GM12891 (cell line): Measurements from ENCODE around the gene MYH6.

Experiments used
- DNase-seq: peaks from one replicate; pipeline ENCODE4 v3.0.0; 2011; ENCODE audit warnings: low spot score; ENCODE audit not compliant: insufficient read length
- FAIRE-seq: peaks from 2 replicates; lab custom pipeline; 2011; peaks lifted over from hg19 to GRCh38; lab: Jason Lieb, UNC
- PAX5 ChIP-seq: IDR thresholded peaks from 2 replicates; pipeline ENCODE4 v1.6.1; 2011; ENCODE audit warnings: low read length, moderate library complexity, mild to moderate bottlenecking; ENCODE audit not compliant: insufficient read depth, severe bottlenecking
- POLR2A ChIP-seq: IDR thresholded peaks from 2 replicates; pipeline ENCODE4 v1.6.1; 2011; ENCODE audit warnings: low read depth, low read length, control low read depth
- POLR2AphosphoS5 ChIP-seq: IDR thresholded peaks from 2 replicates; pipeline ENCODE4 v1.6.1; 2011; ENCODE audit warnings: low read depth, low read length, control low read depth
- POU2F2 ChIP-seq: IDR thresholded peaks from 2 replicates; pipeline ENCODE4 v1.6.1; 2011; ENCODE audit warnings: low read depth, mild to moderate bottlenecking, control low read depth, low read length, moderate library complexity
- SPI1 ChIP-seq: IDR thresholded peaks from 2 replicates; pipeline ENCODE4 v1.6.1; 2011; ENCODE audit warnings: low read depth, low read length, control low read depth
- TAF1 ChIP-seq: IDR thresholded peaks from 2 replicates; pipeline ENCODE4 v1.6.1; 2011; ENCODE audit warnings: low read depth, low read length, control low read depth

Gene MYH6

GRCh38 chr14:23348297-23348655 lies 59.8 kb downstream of the MYH6 start:
- no peak for DNase-seq
- TF ChIP-seq POU2F2 (no peak), POLR2A (no peak), SPI1 (no peak), PAX5 (no peak), TAF1 (no peak), POLR2AphosphoS5 (no peak)
- FAIRE-seq: no peak

GRCh38 chr14:23347406-23348296 lies 60.4 kb downstream of the MYH6 start:
- no peak for DNase-seq
- FAIRE-seq: no peak
- TF ChIP-seq POLR2A (no peak), TAF1 (no peak), PAX5 (no peak)

GRCh38 chr14:23346693-23347405 lies 61.2 kb downstream of the MYH6 start:
- no peak for DNase-seq
- TF ChIP-seq POU2F2 (no peak), PAX5 (no peak), SPI1 (no peak), POLR2AphosphoS5 (no peak), TAF1 (no peak), POLR2A (no peak)
- FAIRE-seq: no peak

GRCh38 chr14:23345987-23346692 lies 61.9 kb downstream of the MYH6 start:
- DNase-seq (no peak), FAIRE-seq (no peak)
- TF ChIP-seq POLR2A (no peak), TAF1 (no peak), SPI1 (no peak), POLR2AphosphoS5 (no peak), PAX5 (no peak), POU2F2 (no peak)

- FAIRE-seq (no peak), DNase-seq (no peak)
- TF ChIP-seq TAF1 (no peak), POU2F2 (no peak), SPI1 (no peak), PAX5 (no peak), POLR2A (no peak), POLR2AphosphoS5 (no peak)
Observed at GRCh38 chr14:23344481-23344880, 63.6 kb downstream of the MYH6 start.

- DNase-seq: no peak
- TF ChIP-seq PAX5: no peak
- no peak for TF ChIP-seq SPI1
- TF ChIP-seq POLR2AphosphoS5: no peak
- no peak for TF ChIP-seq POLR2A
- TF ChIP-seq POU2F2: no peak
- no peak for TF ChIP-seq TAF1
- no peak for FAIRE-seq
Observed at GRCh38 chr14:23339506-23340268, 68.4 kb downstream of the MYH6 start.

- no peak for FAIRE-seq
- no peak for TF ChIP-seq SPI1
- TF ChIP-seq POU2F2: no peak
- TF ChIP-seq POLR2AphosphoS5: no peak
- no peak for TF ChIP-seq POLR2A
- TF ChIP-seq TAF1: no peak
- no peak for TF ChIP-seq PAX5
- no peak for DNase-seq
Observed at GRCh38 chr14:23335623-23336022, 72.5 kb downstream of the MYH6 start.
